NCI-H187 treated with DMSO at 0.1 percent for 48 hours (cell line): Measurements from ENCODE around the gene ELL2.
"Not testable (repeated sequence)": the region's sequence is repeated elsewhere in the genome, so short reads cannot be mapped to it uniquely, and the experiment has no call there.

Experiments used
- DNase-seq: peaks from one replicate; lab custom pipeline; 2025; lab: John Stamatoyannopoulos, UW

Gene ELL2

DNA sequence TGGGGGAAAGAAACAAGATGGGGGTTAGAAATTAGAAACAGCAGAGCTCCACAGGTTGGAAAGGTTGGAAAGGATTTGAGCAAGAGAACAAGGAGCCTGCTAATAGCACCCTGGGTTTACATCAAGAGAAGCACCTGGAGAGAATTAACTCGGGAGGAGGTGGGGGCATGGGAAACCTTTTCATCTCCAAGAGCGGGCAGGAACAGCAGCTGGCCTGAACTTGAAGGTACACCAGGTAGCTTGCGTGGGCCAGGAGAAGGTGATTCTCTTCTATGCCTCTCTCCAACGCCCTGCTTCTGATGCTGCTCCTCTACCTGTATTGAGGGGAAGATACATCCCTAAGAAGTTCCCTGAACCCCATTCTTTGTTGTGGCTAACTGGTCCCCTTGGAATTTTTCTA lies 102.0 kb downstream of the ELL2 start:
- DNase-seq: no peak

DNA sequence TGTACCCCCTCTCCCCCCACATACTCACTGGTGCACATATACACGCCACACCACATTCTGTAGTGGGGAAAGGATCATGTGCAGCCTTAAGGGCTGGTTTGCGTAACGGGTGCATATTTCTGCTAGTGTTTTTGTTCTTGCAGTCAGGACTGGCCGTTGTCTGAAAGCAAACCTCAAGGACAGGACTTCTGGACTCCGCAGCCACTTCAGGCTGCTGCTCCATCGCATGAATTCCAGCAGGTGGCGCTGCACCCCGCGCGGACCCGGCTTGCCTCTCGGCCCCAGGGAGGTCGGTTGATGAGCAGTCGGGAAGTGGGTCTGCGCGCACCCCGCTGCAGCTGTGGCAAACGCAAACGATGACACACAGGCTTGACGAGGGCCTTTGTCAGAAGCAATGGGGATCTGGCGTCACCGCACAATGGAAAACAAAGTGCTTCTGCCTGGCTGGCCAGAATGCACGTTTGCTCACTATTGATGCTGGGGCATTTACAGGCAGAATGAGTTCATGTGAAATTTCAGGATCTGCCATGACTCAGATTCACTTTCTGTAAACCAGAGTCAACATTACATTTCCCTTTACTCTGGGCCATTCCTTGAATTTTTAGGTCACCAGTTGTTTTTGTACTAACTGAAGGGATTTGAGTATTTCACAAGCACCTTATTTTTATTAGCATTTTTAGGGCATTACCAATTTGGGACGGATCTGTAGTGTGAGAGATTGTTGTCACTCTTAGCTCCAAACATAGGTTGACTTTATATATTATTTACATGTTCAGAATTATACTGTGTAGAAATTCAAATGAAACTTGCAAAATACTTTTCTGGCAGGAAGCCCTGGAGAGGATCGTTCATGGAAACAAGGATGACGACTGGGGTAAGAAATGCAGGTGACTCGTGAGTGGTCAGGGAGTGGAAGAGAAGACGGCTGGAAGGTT lies 102.7 kb downstream of the ELL2 start:
- DNase-seq: no peak

DNA sequence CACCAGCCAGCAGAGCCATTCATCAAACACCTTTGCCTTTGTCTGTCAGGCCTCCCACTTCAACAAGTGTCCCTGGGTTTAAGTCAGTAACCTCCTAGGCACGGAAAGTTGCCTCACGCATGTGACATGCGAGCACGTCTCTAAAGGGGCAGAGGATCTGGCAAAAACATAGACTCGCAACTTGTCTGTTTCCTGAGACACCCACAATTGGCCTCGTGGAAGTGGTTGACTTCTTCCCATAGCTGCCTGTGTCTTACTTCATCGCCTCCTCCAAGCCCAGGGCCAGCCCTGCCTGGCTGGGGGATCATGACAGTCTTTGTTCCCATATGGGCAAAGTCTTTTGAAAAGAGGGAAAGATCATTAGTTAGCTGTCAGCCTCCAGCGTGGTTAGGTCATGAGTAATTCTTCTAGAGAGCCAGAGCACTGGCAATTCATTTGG lies 103.6 kb downstream of the ELL2 start:
- DNase-seq: no peak

GRCh38 chr5:95857185-95857945 lies 104.3 kb downstream of the ELL2 start:
- DNase-seq: no peak

GRCh38 chr5:95856501-95856981 lies 105.1 kb downstream of the ELL2 start:
- no peak for DNase-seq

DNA sequence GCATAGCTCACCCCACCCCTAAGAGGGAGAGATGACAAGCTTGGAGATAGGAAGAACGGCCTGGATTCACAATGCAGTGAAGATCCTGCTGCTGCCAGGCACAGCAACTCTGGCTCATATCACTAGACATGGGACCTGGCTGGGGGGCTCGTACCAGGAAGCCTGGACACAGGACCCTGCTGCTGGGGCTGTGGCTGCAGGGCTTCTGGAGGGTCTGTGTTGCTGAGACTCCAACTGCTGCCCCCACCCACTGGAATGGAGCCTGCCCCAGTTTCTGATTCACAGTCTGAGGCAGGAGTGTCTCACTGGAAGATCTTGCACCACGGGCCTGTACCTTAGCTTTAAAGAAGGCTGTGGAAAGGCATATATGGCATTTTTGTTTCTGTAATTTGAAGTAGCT lies 108.2 kb downstream of the ELL2 start:
- DNase-seq: no peak

GRCh38 chr5:95852567-95852966 lies 109.1 kb downstream of the ELL2 start:
- DNase-seq: no peak

GRCh38 chr5:95851141-95851540 lies 110.5 kb downstream of the ELL2 start:
- DNase-seq: not testable (repeated sequence)

DNA sequence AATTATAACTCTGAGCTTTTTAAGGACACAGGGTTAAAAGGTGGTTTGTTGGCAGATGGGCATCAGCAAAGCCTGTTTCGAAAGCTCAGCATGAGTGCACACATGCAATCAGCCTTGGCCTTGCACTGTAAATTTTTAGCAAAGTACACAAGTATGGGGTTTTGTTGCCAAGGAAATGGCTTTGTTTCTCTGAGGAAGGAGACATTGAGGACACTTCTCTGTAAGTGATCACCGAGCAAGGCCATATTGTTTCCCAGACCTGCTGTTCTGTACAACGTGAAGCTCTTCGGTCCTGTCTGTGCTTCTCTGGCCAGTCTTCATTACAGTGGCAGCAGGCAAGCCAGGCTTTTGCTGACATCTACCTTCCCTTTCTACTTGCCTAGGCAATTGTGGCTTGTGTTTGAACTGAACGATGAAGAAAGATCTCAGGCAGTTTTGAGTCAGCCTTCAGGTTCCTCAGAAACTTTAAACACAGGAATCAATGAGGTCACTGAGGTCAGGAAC lies 111.2 kb downstream of the ELL2 start:
- DNase-seq: no peak

- no peak for DNase-seq
Observed at GRCh38 chr5:95848701-95849100, 113.0 kb downstream of the ELL2 start.

- no peak for DNase-seq
Observed at GRCh38 chr5:95847261-95847592, 114.4 kb downstream of the ELL2 start.

- DNase-seq: peak; percentile 19
Observed at GRCh38 chr5:95846554-95847260, 114.9 kb downstream of the ELL2 start.

DNA sequence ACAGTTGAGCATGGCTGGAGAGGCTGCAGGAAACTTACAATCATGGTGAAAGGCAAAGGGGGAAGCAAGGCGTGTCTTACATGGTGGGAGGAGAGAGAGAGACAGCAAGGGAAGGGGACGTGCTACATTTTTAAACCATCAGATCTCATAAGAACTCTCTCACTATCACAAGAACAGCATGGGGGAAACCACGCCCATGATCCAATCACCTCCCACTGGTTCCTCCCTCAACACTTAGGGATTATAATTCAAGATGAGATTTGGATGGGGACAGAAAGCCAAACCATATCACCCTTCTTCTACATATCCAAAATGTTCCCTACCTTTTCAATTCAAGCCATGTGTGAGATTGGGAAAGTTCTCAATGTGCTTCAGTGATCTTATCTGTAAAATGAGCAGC lies 116.3 kb downstream of the ELL2 start:
- DNase-seq: no peak

DNA sequence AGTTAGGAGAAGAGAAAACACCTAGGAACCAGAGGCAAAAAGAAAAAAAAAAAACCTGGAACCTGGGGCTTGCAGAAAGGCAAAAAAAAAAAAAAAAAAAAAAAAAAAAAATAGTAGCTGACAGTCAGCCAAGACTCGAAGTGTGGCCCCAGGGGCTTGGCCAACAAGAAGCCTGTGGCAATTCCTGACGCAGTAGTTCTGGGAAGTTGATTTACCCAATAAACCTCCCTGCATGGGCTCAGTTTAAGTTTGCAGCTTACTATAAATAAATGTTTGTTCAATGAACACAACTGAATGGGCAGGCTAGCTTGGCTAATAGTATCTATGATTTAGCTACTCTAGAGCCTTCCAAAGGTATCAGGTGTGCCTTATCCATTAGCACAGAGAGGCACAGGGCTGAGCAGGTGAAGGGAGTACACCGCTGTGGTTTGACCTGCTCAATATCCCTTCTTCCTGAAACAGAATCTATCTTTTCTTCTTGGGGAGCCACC lies 117.9 kb downstream of the ELL2 start:
- DNase-seq: no peak

DNA sequence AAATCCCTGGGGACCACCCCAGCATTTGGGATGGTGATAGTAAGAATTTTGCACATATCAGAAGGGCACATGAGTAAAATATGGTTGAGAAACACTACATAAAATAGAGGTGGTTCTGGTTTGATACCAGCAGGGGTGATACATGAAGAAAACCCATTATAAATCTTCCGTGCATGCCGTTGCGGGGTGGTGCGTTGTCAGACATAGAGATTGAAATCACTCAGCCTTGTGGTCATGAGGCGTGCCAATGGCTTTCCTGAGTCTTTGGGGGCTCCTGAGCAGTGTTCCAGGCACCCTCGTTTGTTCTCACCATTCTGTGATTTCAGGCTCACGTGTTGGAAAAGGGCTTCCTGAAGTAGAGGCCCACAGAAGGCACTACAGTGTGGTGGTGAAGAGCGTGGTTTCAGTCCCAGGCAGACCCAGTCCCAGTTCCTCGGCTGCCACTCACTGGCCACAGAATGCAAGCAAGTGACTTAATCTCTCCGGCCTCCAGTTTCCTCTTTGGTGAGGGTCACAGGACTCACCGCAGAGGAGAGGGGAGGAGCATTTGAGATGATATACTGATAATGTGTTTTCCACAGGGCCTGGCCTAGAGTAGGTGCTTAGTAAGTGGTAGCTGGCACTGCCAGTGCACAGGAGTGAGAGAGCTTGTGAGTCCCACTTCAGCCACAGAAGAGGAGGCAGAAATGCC lies 118.7 kb downstream of the ELL2 start:
- no peak for DNase-seq

DNA sequence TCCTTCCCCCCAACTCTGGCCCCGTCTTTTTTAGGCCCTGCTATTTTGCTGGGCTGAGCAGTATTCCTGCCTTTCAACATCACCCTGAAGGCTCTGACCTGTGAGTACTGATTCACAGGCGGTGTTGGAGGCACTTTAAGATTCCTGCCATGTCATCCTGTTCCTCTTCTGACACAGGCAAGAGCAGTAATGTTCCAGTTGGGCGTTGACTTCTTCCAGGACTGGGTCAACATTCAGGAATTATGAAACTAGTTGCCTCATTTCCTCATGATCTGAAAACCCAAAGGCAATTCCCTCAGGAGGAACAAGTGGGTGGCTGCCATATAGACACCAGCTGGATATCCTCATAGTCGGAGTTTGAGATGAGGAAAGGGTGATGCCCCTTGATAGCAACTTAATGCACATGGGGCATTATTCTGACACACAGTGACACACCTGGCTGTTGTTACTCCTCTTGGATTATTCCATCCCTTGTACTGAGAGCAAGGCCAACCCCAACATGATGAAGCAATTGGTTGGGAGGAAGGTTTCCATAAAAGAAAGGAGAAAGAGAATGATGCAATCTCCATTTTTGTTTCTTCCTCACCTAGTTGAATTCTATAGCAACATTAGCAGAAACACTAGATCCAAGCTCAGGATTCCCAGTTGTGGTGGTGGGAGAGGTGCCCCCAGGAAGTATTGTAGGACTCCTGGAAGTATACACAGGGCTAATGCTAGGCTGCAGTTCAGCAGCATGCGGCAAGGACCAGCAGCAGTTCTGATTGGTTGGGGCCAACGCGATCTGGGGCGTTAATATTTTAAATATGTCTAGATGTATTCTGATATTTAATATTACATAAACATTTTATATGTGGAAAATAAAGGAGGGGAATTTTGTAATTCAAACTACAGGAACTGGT lies 119.5 kb downstream of the ELL2 start:
- DNase-seq: no peak

DNA sequence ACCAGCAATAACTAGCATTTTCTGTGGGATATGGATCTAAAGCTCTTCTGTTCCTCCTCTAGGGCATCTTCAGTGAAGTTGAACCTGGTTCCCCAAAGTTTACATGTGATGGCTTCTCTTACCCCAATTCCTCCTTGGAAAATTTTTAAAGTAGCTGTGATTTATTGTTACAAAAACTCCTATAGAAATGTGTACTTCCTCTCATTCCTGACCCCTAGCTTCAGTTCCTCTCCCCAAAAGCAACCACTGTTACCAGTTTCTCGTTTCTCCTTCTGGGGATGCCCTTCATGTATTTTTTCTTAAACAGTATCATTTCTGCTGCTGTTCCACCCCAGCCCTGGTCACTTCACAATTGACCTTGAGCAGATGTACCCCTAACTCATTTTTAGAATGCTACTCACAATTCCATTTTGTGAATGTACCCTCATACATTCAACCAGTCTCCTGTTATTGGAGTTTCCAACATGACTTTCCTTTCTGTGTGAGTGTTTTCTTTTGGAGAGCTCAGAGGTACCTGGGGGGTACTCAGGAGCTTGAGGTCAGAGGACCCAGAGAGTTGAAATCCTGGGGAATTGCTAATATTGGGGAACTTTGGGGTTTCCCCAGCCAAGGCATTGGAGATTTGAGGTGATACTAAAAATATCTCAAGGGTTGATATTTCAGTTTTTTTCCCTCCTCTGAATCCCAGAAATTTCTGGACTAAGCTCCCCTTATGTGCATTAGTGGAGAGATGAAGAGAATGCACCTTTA lies 120.5 kb downstream of the ELL2 start:
- DNase-seq: no peak

- DNase-seq: no peak
Observed at GRCh38 chr5:95839658-95840057, 122.0 kb downstream of the ELL2 start.

DNA sequence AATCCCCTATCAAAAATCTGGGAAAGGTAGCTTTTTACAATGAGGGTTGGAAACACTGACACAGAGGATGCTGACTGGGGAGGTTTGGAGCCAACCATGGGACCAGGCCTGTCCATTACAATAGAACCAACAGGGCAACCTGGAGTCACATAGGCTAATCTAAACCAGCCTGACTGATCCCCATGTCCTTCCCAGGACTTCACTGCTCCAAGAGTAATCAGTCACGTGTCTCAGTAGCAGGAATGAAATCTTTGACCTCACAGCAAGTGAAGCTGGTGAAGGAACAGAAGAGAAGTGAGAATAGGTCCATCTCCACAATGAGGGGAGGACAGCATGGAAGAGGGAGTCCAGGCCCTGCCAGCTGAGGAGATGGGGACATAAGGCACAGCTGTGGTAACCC lies 123.1 kb downstream of the ELL2 start:
- no peak for DNase-seq
